ENCODE data around the gene FGFBP1.

Gene FGFBP1

GRCh38 chr4:15907430-15907829, 31.1 kb downstream of the FGFBP1 start:
- Histone ChIP-seq H3K27me3 (ENCODE audit: insufficient read depth, low read depth, severe bottlenecking) (no peaks in the 10 kb centered on the region), H3K36me3 (no peaks in the 10 kb centered on the region), H3K4me3 (ENCODE audit: low read depth, low read length) (no peak overlapping the region), H3K27ac (no peak overlapping the region), H3K9me3 (ENCODE audit: severe bottlenecking) (no peaks in the 10 kb centered on the region)
- DNase-seq = no peak
- TF ChIP-seq CTCF (IDR thresholded peaks at IDR 0.05; ENCODE audit: low read depth, low read length) = no peak

- H3K9me3 ChIP-seq (ENCODE audit: severe bottlenecking) = no peaks in the 10 kb centered on the region
- no peaks in the 10 kb centered on the region for H3K27me3 ChIP-seq (ENCODE audit: insufficient read depth, low read depth, severe bottlenecking)
- DNase-seq = no peak
- H3K36me3 ChIP-seq = no peaks in the 10 kb centered on the region
- H3K4me3 ChIP-seq (ENCODE audit: low read depth, low read length) = no peak overlapping the region
- H3K27ac ChIP-seq = no peak overlapping the region
- no peak for TF ChIP-seq CTCF (IDR thresholded peaks at IDR 0.05; ENCODE audit: low read depth, low read length)
Observed at GRCh38 chr4:15906020-15906443, 32.5 kb downstream of the FGFBP1 start.

GRCh38 chr4:15902746-15903145, 35.8 kb downstream of the FGFBP1 start:
- H3K4me3 ChIP-seq (ENCODE audit: low read depth, low read length) = no peak overlapping the region
- no peaks in the 10 kb centered on the region for H3K36me3 ChIP-seq
- H3K27ac ChIP-seq = no peak overlapping the region
- TF ChIP-seq CTCF (IDR thresholded peaks at IDR 0.05; ENCODE audit: low read depth, low read length) = no peak
- H3K27me3 ChIP-seq (ENCODE audit: insufficient read depth, low read depth, severe bottlenecking) = no peaks in the 10 kb centered on the region
- no peak for DNase-seq
- no peaks in the 10 kb centered on the region for H3K9me3 ChIP-seq (ENCODE audit: severe bottlenecking)

DNA sequence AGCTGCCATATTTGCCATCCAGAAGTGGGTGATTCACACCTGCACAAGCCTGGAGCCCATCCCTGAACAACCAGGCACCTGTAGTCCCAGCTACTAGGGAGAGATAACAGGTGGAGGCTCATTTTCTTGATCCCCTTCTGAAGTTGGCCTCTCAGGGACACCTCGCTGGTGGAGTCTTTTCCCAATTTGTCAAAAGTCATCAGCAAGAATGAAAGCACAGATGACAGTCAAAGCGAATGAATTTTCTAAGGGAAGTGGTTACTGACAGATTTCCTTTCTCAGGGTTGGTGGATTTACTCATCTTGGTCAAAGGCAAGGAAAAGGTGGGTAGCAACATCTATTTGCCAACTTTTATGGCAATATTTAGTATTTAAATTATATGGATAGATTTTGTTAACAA, 36.5 kb downstream of the FGFBP1 start:
- no peak for DNase-seq
- no peak for TF ChIP-seq CTCF (IDR thresholded peaks at IDR 0.05; ENCODE audit: low read depth, low read length)
- Histone ChIP-seq H3K27ac (no peak overlapping the region), H3K36me3 (no peaks in the 10 kb centered on the region), H3K4me3 (ENCODE audit: low read depth, low read length) (no peak overlapping the region), H3K27me3 (ENCODE audit: insufficient read depth, low read depth, severe bottlenecking) (no peaks in the 10 kb centered on the region), H3K9me3 (ENCODE audit: severe bottlenecking) (no peaks in the 10 kb centered on the region)

DNA sequence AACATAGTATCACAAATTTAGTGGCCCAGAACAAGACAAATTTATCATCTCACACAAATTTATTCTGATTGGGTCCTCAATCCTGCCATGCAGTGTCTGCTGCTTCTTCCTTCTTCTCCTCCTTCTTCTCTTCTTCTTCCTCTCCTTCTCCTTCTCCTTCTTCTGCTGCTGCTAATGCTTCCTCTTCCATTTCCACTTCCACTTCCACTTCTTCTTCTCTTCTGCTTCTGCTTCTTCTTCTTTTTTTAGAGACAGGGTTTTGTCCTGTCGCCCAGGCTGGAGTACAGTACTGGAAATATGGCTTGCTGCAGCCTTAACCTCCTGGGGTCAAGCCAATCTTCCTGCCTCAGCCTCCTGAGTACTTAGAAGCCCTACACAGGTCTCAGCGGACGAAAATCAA, 37.5 kb downstream of the FGFBP1 start:
- no peaks in the 10 kb centered on the region for H3K9me3 ChIP-seq (ENCODE audit: severe bottlenecking)
- H3K27me3 ChIP-seq (ENCODE audit: insufficient read depth, low read depth, severe bottlenecking) = no peaks in the 10 kb centered on the region
- H3K36me3 ChIP-seq = no peaks in the 10 kb centered on the region
- no peak for DNase-seq
- no peak overlapping the region for H3K27ac ChIP-seq
- no peak overlapping the region for H3K4me3 ChIP-seq (ENCODE audit: low read depth, low read length)
- TF ChIP-seq CTCF (IDR thresholded peaks at IDR 0.05; ENCODE audit: low read depth, low read length) = no peak

DNA sequence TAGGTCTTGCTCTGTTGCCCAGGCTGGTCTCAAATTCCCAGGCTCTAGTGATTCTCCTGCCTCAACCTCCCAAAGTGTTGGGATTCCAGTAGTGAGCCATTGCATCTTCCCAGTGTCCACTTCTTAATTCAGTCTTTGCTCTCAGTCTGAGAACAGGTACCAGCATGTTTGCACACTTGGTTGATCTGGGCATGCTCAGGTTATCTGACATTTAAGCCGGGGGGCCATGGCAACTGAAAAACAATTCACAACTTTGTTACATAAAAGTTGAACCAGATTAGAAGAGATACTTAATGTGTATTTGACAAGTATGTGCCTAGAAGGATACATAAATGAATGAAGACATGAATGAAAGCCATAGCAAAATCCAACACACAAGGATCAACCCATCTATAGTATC, 39.0 kb downstream of the FGFBP1 start:
- no peaks in the 10 kb centered on the region for H3K9me3 ChIP-seq (ENCODE audit: severe bottlenecking)
- H3K27me3 ChIP-seq (ENCODE audit: insufficient read depth, low read depth, severe bottlenecking) = no peaks in the 10 kb centered on the region
- H3K27ac ChIP-seq = no peak overlapping the region
- DNase-seq = no peak
- no peak overlapping the region for H3K4me3 ChIP-seq (ENCODE audit: low read depth, low read length)
- H3K36me3 ChIP-seq = no peaks in the 10 kb centered on the region
- TF ChIP-seq CTCF (IDR thresholded peaks at IDR 0.05; ENCODE audit: low read depth, low read length) = no peak

Data from WERI-Rb-1 (cell line).